HG03039 (cell line): ENCODE results near the gene TBC1D4.

Experiments used
- ATAC-seq: cut with Tn5 transposase; IDR thresholded peaks from one replicate; pipeline ENCODE4 v1.9.1; 2021; ENCODE audit warnings: mild to moderate bottlenecking, moderate library complexity; ENCODE audit not compliant: unreplicated experiment

TBC1D4 gene

DNA sequence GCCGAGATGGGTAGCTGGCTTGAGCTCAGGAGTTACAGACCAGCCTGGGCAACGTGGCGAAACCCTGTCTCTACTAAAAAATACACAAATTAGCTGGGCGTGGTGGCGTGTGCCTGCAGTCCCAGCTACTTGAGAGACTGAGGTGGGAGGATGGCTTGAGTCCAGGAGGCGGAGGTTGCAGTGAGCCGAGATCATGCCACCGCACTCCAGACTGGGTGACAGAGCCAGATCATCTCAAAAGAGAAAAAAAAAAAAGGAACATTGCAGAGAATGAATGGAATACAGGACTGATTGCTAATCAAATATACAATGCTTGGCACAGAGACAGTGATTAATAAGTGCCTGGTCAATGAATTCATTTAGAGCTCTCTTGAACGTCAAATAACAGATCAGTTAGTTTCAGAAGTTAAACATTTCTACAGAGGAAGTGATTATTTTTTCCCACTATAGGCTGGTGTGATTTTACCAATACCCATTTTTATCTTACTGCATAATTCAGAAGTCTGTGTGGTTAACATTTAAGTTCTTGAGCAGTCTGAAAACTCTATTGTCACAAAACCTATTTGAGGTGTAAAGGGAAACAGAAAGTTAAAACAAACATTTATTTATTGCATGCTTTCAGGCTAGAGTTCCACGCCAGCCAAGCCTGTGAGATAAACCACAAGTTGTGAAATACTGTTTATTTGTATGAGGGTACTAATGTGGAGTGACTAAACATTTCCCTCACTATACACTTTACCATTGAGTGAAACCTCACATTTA lies 7.7 kb upstream of the TBC1D4 start:
- peak; percentile 83 for ATAC-seq

DNA sequence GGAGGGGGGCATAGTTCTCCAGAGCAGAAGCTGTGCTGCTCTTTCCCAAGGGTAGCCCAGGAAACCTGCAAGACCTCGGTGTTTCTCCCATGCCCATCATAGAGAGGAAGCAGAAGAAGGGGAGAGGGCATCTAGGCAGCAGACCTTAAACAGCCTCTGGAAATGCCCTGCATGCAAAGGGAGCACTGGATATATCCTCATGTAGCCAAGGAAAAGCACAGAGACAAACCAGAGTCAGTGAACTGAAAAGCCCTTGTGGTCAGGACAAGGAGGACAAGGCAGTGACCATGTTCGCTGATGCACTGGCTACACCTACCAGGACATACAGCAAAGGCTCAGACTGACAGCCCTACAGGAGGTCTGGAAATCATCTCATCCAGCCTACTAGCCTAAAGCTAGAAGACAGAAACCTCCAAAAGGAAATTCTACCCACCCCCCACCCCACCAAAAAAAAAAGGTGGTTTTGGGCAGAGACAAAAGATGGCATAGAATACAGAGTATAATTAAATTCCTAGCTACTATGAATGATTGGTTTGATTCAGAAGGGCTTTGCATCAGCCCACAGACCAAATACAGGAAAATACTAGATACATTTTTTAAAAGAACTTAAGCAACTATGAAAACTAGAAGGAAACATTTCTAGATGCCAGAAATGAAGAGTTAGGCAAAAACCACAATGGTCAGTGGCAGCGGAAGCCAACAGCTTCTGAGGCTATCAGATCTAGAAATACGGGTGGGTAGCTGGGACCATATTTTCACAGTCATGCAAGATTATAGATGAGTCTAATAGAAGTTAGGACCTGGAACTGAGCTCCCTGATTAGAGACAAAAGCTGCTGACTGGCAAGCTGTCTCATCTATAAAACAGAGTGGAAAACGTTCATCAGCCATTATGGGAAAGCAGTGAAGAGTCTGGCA lies 4.4 kb upstream of the TBC1D4 start:
- no peak for ATAC-seq

DNA sequence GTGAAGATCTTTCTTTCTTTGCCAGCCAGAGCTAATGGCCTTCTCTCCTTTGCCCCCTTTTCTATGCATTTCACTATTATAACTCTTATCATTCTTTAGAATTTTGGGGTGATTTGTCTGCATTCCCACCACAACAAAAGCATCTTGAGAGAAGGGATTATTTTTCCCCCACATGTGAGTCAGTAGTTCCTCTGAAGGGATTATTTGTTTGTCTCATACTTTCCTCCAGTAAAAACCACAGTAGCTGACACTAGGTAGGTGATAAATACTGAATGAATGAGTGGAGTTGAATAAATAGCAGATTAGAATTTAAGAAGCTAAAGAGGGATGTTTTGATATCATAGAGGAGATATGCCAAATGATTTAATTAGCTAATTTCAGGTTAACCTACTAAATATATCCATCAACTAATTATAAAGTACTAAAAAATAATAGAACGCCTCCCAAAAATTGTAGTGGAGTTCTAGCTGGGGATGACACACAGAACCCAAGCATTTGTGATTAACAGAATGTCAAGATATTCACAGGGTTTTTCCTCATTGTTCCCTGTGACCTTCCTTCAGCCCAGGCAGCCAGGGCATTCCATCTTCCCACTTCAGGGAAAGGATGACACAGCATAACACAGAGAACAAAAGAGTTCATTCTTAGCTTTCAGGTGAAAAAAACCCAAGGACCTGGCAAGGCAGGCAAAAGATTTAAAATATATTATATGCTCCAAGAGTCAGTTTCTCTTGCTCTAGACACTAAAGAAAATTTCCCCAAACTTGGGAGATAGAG lies 3.5 kb upstream of the TBC1D4 start:
- ATAC-seq, result no peak

DNA sequence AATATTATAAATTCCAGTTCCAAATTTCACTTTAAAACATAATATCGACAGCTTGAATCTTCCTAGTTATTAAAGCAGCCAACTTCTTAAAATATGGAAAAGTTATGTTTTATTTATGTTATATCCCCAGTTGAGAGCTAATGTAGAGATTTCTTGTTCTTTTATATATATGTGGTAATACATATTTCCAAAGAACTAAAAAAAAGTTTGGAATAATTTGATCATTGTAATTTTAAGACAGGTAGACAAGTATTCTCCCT lies 781 bp upstream of the TBC1D4 start:
- no peak for ATAC-seq

DNA sequence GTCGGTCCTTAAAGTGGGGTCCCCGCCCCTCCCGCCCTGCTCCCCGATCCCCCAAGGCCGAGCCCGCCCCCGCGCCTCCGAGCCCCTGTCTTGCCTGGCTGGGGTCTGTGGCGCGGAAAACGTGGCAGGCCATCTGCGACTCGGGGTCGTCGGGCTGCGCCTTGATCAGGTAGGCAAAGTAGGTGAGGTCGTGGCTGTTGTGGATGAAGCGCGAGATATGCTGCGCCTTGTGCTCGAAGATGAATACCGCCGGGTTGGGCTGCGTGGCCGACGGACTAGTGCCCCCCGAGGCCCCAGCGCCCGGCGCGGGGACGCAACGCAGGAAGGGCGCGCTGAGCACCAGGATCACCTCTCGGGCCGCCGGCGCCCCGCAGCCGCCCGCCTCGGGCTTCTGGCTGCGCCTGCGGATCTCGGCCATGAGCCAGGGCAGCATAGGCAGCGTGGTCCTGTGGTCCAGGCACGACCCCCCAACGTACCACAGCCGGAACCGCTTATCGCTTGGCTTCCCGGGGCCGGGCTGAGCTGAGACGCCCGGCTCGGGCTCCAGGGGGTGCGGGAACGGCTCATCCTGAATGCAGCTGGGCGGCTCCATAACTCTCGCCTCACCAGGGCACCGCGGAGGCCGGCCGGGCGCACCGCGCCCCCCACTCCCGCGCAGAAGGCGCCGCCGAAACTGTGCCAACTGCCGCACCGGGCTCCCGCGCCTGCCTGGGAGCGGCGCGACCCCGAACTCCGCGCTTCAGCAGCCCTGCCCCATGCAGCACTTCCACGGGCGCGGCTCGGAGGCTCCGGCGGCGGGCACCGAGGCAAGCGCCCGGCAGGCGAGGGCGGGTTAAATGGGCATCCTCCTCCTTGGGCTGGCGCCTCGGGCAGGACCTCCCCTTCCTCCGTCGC lies 546 bp downstream of the TBC1D4 start:
- ATAC-seq, result peak; percentile 22

GRCh38 chr13:75480671-75481175 lies 1.2 kb downstream of the TBC1D4 start:
- no peak for ATAC-seq

GRCh38 chr13:75479102-75479740 lies 2.7 kb downstream of the TBC1D4 start:
- ATAC-seq, result no peak

DNA sequence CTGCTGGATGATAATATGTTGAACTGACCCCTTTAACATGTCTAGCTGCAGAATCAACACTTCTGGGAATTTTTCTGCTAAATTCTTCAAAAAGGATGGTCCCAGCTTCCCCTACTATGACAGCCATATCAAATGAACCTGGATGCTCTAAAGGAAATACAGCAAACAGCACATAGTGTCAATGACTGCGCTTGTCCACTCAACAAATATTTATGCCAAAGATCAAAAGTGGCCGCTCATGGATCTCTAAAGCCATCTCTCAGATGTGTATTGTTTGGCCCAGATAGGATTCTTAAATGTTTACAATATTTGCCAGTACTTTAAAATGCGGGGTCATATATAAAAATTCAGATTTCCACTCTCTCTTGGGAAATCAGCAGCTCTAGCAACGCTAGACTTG lies 3.3 kb downstream of the TBC1D4 start:
- ATAC-seq, result no peak

GRCh38 chr13:75474956-75475355 lies 7.0 kb downstream of the TBC1D4 start:
- ATAC-seq, result no peak

DNA sequence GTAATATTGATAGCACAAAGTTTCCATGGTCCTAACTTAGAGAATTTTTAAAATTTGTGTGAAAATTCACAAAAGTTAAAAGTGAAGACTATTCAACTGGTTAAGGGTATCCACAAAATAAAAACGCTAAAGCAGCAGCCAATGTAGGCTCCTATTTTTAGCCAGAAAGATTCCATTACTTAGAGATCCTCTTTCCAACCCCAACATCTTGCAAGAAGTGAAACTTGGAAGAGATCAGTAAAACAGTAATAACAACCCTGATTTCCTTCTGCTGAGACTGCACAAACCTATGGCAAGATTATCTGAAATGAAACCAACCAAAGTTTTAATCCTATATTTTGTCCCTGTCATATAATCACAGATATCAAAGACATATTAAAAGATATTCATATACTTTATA lies 8.5 kb downstream of the TBC1D4 start:
- ATAC-seq, result no peak

GRCh38 chr13:75470676-75471075 lies 11.3 kb downstream of the TBC1D4 start:
- ATAC-seq, result no peak

DNA sequence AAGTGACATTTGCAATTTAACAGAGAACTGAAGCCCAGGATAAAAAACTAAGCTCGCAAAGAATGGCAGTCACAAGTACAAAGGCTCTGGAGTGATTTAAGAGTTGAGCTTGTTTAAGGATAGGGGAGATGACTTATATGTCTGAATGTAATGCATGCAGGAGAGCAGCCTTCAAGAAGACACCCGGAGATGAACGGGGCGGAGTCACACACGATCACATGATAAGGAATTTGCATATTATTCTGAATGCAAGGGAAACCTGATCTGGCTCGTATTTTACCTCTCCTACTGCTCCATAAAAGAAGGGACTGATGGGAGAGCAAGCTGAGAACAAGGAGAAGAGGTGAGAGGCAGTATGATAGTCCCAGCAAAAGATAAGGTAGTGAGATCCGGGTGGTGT lies 12.9 kb downstream of the TBC1D4 start:
- ATAC-seq, result no peak

GRCh38 chr13:75468602-75469001 lies 13.4 kb downstream of the TBC1D4 start:
- no peak for ATAC-seq

- no peak for ATAC-seq
These were observed 13.9 kb downstream of the TBC1D4 start for GRCh38 chr13:75468098-75468497.

- no peak for ATAC-seq
These were observed 14.8 kb downstream of the TBC1D4 start for GRCh38 chr13:75467040-75467728.

- no peak for ATAC-seq
These were observed 16.7 kb downstream of the TBC1D4 start for GRCh38 chr13:75465236-75465635.

DNA sequence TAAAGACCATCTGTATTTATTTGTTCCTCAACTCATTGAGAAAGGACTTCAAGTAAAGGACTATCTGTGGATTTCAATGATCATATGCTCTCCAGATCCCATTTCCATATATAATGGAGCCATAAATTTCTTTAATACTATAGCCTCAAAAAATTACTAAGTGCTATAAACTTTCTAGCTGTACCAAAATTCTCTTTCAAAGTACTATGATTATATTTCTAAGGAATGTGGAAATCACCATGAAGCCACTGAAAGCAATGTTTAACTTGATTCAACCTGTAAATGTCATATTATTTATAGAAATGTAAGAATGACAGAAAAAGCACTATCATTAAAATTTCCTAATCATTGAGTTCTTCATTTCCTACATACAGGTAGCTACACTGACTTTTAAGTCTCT lies 20.7 kb downstream of the TBC1D4 start:
- no peak for ATAC-seq

DNA sequence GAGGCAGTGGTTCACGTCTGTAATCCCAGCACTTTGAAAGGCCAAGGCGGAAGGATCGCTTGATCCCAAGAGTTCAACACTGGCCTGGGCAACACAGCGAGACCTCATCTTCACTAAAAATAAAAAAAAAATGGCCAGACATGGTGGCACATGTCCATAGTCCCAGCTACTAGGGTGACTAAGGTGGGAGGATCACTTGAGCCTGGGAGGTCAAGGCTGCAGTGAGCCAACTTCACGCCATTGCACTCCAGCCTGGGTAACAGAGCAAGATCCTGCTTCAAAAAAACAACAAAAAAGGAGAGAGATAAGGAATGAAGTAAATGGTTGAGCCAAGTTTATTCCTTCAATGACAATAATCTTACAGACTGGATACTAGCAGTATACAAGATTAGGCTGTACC lies 21.3 kb downstream of the TBC1D4 start:
- no peak for ATAC-seq

DNA sequence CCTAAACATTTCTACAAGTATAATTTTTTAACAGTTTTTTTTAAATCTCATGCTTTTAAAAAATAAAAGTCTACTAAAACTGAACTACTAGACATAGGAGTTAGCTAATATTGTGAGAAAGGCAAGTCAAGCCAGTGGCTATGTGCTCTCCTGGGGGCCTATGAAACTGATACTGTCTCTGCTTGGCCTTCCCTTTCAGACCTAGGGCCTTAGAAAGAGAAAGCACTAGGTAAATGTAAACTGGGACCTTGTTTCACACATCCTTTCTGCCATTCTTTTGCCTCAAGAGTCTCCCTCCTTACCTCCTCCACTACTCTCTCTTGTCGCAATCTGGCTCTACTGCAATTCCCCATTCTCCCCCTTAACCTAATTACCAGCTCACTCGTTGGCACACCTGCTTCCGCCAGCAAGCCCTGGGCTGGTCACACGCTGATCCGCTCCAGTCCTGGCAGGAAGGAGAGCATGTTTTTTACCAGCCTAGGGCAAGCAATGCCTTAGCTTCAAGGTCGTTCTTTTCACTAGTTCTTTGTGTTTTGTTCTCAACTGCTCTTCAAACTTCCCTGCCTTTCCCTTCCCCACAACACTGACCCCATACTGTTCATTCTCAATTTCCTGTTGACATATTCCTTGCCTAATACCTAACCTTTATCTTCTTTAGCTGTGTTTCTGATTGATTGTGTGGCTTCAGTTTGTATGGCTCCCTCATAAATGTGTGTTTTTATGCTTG lies 23.1 kb downstream of the TBC1D4 start:
- ATAC-seq, result peak; percentile 99
